HepG2 (cell line): Measurements from ENCODE around the gene CAP2.

Experiments
- CREM ChIP-seq, 2 experiments: sonication (generic) in 1 of 2; formaldehyde crosslinking in 1 of 2; IDR thresholded peaks; 2 replicates each; pipeline versions ENCODE4 v1.4.0 to v1.6.1; 2016 to 2020; ENCODE audit warnings: antibody characterized with exemption in 1 of 2, mild to moderate bottlenecking in 1 of 2, missing genetic modification reagents in 1 of 2
- MYC ChIP-seq: sonication (generic); formaldehyde crosslinking; IDR thresholded peaks from 2 replicates; pipeline ENCODE4 v1.9.0; 2021; ENCODE audit warnings: missing genetic modification reagents, borderline replicate concordance
- RNF2 ChIP-seq: fragments of 450-650 bp; conservative IDR thresholded peaks from 2 replicates; pipeline ENCODE4 v1.6.1; 2016; ENCODE audit warnings: low read depth
- ZMAT3 ChIP-seq: sonication (generic); formaldehyde crosslinking; conservative IDR thresholded peaks from 2 replicates; pipeline ENCODE4 v1.7.0; 2021; ENCODE audit warnings: missing genetic modification reagents
- ZNF121 ChIP-seq: sonication (generic); formaldehyde crosslinking; IDR thresholded peaks from 2 replicates; pipeline ENCODE4 v1.5.0; 2020; ENCODE audit warnings: mild to moderate bottlenecking, missing genetic modification reagents
- ZNF775 ChIP-seq: sonication (generic); formaldehyde crosslinking; IDR thresholded peaks from 2 replicates; pipeline ENCODE4 v1.4.0; 2020; ENCODE audit warnings: missing genetic modification reagents, mild to moderate bottlenecking, moderate library complexity, borderline replicate concordance

DNA sequence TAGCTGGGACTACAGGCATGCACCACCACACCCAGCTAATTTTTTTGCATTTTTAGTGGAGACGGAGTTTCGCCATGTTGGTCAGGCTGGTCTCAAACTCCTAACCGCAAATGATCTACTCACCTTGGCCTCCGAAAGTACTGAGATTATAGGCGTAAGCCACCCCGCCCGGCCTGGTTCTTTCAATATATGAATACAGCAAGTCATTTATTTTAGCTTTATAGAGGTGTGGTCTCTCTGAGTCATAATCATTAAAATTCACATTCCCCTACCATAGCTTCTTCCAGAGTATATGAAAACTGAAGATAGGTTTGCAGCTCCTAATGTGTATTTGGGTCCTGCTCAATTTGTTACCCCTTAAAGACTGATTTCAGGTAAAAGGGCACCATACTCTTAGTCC, 118.2 kb downstream of the CAP2 start:
- TF ChIP-seq RNF2 (no peak), ZNF121 (CRISPR knock-in tag) (no peak), ZMAT3 (CRISPR knock-in tag) (no peak), MYC (CRISPR knock-in tag) (no peak), ZNF775 (CRISPR knock-in tag) (no peak), CREM (IDR thresholded peaks at IDR 0.05) (no peak), CREM (CRISPR knock-in tag; IDR thresholded peaks at IDR 0.05) (no peak)
